ENCODE results near the gene RTN4IP1.
"Not testable (repeated sequence)": the region's sequence is repeated elsewhere in the genome, so short reads cannot be mapped to it uniquely, and the experiment has no call there.

Gene RTN4IP1

GRCh38 chr6:106579281-106579680 is 50.0 kb downstream of the RTN4IP1 start:
- no peak for DNase-seq

- no peak for DNase-seq
Measured at GRCh38 chr6:106574741-106575458, 54.4 kb downstream of the RTN4IP1 start.

- no peak for DNase-seq
Measured at GRCh38 chr6:106572875-106573585, 56.3 kb downstream of the RTN4IP1 start.

- no peak for DNase-seq
Measured at GRCh38 chr6:106572436-106572835, 56.9 kb downstream of the RTN4IP1 start.

- DNase-seq: no peak
Measured at GRCh38 chr6:106569428-106569827, 59.9 kb downstream of the RTN4IP1 start.

GRCh38 chr6:106568530-106568929 is 60.8 kb downstream of the RTN4IP1 start:
- DNase-seq: no peak

GRCh38 chr6:106564476-106564875 is 64.8 kb downstream of the RTN4IP1 start:
- no peak for DNase-seq

GRCh38 chr6:106563614-106564013 is 65.7 kb downstream of the RTN4IP1 start:
- no peak for DNase-seq

GRCh38 chr6:106561686-106562405 is 67.5 kb downstream of the RTN4IP1 start:
- DNase-seq: peak; percentile 24

- DNase-seq: no peak
Measured at GRCh38 chr6:106560996-106561685, 68.2 kb downstream of the RTN4IP1 start.

GRCh38 chr6:106559659-106560058 is 69.6 kb downstream of the RTN4IP1 start:
- DNase-seq: not testable (repeated sequence)

- DNase-seq: no peak
Measured at GRCh38 chr6:106558364-106558763, 70.9 kb downstream of the RTN4IP1 start.

GRCh38 chr6:106557837-106558236 is 71.5 kb downstream of the RTN4IP1 start:
- no peak for DNase-seq

GRCh38 chr6:106556368-106556960 is 72.8 kb downstream of the RTN4IP1 start:
- no peak for DNase-seq

GRCh38 chr6:106555767-106556166 is 73.5 kb downstream of the RTN4IP1 start:
- no peak for DNase-seq

- no peak for DNase-seq
Measured at GRCh38 chr6:106553440-106553839, 75.9 kb downstream of the RTN4IP1 start.

- no peak for DNase-seq
Measured at GRCh38 chr6:106551155-106551554, 78.1 kb downstream of the RTN4IP1 start.

- no peak for DNase-seq
Measured at GRCh38 chr6:106549521-106549920, 79.8 kb downstream of the RTN4IP1 start.

GRCh38 chr6:106548926-106549455 is 80.3 kb downstream of the RTN4IP1 start:
- DNase-seq: not testable (repeated sequence)

- peak; percentile 55 for DNase-seq
Measured at GRCh38 chr6:106547601-106548453, 81.5 kb downstream of the RTN4IP1 start.

- no peak for DNase-seq
Measured at GRCh38 chr6:106546691-106547414, 82.4 kb downstream of the RTN4IP1 start.
